Raji (cell line): ENCODE data around the gene CYREN.

ENCODE experiments used
- POLR2A ChIP-seq: IDR thresholded peaks from 2 replicates; pipeline ENCODE4 v1.6.1; 2011; ENCODE audit warnings: low read depth, low read length, control low read depth; ENCODE audit not compliant: insufficient read depth

Gene CYREN

DNA sequence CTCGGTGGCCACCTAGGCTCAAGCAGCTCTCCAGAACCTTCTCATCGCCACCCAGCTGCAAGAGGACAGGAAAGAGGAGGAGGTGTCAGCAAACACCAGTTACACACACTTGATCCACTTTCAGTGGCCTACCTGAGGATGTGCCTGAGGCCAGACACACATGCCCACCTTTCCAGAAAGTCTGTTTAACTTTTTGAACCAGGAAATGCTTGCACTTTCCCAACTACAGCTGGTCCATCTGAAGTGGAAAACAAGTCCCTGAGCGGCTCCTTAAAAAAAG lies 15.7 kb upstream of the CYREN start:
- no peak for TF ChIP-seq POLR2A

DNA sequence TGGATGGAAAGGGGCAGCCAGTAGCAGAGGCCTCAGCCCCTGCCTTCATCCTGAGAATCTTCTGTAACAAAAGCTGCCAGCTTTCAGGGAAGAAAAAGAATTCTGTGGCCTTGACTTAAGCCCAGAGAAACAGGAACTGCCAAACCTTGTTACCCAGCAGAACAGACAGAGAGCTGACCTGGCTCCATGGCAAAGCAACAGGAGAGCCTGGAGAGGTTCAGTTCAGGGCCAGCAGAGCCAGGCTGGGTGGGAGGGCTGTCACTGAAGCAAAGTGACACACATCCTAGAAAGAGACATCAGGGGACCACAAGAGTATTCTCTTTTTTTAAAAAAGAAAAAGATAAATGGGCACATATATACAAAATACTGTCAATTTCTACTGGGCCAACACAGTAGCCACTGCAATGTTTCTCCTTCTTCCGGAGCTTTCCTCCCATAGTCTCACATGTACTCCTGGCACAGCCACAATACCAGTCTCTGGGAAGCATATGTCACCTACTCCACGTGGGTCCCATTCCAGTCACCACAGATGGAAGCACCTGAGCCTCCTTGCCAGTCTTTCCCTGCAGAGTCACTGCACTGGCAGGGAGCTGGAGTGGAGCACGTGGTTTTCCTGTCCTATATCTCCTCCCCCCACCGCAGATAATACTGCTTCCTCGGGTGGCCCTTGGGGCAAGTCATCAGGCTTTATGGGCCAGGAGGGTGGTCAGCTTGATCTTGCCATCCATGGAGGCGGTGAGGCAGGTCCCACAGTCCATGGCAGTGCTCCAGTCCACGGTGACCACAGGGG lies 15.2 kb upstream of the CYREN start:
- no peak for TF ChIP-seq POLR2A

DNA sequence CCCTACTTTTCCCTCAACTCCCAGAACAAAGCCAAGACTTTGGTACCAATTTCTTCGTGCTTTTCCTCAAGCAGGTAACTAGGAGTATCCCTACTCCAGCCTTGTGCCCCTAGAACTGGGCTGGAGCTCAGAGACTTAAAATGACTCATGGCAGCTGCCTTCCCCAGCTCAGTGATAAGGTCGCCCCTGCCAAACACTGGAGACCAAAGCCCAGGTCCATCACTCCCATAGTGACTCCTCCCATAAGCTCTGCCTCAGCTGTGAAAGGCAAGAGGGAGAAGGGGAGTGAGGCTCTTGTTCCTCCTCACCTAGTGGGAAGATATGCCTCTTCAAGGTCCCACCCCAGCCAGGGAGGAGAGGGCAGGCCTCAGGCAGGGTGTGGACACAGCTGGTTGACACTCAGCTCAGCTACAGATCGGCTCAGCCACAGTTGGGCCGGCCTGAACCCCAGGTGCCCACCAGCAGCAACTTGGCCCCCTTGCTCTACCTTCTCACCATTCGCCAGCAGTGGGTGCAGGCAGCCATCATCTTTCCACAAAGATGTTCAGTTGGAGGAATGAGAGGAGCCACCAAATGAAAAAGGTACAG lies 13.8 kb upstream of the CYREN start:
- no peak for TF ChIP-seq POLR2A

DNA sequence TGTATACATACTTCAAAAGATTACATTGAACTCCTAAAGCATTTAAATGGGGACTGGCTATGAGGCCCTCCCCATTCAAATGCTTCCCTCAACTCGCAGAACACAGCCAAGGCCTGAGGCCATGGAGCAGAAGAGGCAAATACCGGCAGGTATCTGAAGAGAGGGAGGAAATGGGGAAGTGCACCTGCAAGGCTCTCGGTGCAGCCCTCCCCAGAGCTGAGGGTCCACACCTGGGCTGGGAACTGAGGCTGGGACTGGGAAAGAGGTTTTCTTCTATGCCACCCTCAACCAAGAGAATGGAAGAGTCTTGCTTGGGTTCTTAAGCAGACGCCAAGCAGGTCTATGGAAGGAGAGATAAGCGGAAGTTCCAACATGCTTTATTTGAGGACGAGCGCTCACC lies 13.0 kb upstream of the CYREN start:
- TF ChIP-seq POLR2A: no peak

DNA sequence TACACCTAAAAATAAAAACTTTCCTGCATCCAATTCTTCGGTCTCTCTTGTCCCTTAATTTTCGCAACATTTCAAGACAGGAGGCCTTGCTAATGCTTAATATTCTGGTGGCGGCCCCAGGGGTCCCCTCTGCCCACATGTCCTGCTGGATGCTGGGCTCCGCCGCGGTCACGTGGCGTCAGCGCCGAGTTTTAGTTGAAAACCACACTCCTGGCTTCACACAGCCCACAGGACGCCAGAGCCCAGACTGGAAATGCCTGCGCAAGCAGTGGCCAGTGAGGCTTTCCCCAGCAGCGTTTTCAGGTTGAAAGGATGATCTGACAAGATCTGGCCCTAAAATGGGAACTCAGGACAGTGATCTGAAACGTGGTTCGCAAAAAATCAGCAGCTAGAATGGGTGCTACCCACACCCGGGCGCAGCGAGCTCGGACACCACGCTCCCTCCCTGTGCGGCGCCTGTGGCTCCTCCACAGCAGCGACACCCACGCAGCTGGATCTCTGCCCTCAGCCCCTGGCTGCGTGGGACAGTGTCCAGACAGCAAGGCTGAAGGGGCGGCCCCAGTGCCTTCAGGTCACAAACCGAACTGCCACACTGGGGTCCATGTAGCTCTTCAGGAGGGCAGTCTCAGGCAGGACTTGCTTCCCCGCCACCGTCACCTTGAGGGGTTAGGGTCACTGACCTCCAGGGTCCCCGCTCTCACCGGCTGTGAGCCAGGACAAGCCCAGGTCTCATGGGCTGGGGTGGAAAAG lies 11.6 kb upstream of the CYREN start:
- no peak for TF ChIP-seq POLR2A

DNA sequence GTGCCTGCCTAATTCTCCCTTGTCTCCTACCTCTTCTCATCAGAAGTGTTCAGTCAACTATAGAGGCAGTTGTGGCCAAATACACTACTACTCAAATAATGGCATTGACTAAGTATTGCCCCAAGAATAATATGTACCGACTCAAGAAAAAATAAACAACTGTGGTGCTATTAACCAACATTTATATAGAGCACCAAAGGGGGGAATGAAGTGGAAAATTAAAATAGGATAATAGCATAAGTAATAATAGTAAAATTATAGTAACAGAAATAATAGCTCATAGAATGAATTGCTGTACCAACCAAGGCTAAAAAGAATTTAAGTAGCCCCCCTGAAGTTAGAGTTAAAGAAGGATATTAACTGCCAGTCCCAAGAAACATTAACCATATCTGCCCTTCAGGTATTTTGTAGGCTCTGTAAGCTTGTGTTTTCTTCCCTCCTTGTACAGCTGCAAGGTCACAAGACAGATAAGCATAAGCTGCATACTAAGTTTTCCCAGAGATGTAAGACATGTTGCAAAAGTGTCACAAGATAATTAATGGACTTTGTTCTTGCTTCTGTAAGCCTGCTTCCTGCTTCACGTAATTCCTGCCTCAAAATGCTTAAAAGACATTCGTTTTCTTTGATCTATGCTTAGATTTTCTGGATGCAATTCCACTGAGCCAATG lies 10.9 kb upstream of the CYREN start:
- no peak for TF ChIP-seq POLR2A

DNA sequence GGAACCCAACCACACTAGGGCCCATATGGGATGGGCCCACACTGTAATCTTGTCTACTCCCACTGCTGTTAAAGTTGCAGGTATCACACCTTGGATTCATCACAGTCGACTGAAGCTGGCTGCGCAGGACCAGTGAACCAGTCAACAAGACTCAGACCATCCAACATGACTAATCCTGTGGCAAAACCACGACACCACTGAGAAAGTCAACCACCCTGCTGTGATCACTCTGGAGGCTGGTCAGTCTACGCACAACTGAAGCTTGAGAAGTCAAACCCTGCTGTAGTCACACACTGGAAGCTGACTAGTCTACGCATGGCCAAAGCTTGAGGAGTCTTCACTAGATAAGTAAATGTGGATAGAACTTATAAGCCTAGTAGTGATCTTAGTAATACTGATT lies 9.6 kb upstream of the CYREN start:
- TF ChIP-seq POLR2A: no peak

DNA sequence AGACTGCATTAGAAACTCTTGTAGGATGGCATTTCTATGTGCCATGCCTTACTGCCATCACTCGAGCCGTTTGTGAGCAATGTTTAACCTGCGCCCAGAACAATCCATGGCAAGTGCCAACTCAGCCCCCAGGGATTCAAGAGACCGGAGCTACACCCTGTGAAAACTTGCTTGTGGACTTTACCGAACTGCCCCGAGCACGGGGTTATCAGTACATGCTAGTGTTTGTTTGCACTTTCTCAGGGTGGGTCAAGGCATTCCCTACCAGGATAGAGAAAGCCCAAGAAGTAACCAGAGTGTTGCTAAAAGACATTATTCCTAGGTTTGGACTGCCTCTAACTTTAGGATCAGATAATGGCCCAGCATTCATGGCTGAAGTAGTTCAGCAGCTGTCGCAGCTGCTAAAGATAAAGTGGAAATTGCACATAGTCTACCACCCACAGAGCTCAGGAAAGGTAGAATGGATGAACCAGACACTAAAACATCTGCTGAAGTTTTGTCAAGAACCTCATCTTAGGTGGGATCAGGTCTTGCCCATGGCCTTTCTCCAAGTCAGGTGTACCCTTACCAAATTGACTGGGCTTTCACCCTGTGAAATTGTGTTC lies 8.9 kb upstream of the CYREN start:
- no peak for TF ChIP-seq POLR2A

DNA sequence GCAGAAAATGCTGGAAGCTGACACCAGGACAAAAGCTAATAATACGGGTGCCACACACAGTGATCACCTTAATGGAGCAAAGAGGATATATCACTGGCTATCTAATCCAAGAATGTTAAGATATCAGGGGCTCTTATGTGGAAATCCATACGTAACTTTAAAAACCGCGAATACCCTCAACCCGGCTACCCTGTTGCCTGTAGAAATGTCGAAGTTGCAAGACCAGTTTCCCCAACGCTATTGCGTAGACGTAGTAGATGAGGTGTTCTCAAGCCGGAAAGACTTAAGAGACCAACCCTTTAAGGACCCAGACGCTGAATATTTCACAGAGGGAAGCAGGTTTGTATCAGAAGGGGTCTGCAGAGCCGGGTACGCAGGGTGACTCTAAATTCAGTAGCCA lies 7.9 kb upstream of the CYREN start:
- no peak for TF ChIP-seq POLR2A

DNA sequence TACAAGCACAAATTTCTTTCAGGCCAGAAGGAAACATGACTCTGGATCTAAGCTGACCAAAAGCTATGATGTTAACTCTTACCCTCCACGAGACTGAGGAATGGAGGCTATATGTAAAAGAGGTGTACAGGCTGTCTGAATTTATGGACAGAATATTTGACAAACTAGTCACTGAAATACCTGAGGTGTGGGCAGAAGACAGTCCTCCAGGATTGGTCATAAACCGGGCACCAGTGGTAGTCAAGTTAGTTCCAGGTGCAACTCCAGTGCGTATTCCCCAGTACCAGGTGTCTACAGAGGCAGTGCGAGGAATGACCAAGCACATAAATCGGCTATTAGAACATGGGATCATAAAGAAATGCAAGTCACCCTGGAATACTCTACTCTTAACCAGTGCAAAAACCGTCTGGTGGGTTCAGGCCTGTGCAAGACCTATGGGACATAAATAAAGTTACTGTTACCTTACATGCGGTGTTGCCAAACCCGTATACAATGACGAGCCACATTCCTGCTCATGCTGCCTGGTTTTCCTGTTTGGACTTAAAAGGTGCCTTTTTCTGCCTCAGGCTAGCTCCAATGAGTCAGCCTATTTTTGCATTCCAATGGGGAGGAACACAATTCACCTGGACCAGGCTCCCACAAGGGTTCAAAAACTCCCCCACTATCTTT lies 6.7 kb upstream of the CYREN start:
- no peak for TF ChIP-seq POLR2A

DNA sequence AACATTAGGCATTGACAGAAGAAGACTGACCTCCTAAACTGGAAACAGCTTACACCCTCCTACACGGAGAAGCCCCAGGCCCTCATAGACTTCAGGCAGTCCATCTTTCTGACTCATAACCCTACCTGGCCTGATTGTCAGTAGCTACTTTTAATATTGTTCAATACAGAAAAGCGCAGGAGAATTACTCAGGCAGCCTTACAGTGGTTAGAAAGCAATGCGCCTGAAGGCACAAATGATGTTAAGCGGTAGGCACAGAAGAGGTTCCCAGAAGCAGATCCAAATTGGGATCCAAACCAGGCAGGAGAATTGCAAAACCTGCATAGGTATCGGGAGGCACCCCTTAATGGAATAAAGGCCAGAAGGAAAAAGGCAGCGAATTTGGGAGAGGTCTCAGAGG lies 5.4 kb upstream of the CYREN start:
- TF ChIP-seq POLR2A: no peak

DNA sequence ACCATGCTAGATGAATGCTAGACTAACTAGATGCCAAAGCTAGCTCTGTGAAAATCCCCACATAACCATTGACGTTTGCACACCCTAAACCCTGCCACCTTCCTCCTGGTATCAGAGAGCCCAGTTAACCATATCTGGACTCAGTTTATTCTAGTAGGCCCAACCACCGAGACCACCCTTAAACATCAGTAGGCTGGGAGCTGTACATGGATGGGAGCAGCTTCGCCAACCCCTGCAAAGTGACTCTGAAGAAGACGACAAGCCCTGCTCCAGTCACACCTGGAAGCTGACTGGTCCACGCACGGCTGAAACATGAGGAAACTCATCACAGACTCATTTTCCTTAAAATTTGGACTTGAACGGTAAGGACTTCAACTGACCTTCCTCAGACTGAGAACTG lies 4.4 kb upstream of the CYREN start:
- no peak for TF ChIP-seq POLR2A

DNA sequence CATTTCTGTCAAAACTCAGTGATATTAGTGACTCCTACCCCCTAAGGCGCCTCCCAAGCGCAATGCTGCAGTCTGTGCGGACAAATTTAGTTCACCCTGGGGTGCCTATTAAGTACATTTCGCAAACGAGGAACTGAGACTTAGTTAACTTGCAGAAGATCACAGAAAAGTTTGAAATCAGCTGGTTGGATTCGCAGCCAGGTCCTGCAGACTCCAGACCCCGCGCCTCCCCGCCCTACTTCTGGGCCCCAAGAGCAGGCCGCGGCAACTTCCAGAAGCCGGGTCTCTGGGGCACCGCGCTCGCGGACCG lies 588 bp downstream of the CYREN start:
- TF ChIP-seq POLR2A: no peak

DNA sequence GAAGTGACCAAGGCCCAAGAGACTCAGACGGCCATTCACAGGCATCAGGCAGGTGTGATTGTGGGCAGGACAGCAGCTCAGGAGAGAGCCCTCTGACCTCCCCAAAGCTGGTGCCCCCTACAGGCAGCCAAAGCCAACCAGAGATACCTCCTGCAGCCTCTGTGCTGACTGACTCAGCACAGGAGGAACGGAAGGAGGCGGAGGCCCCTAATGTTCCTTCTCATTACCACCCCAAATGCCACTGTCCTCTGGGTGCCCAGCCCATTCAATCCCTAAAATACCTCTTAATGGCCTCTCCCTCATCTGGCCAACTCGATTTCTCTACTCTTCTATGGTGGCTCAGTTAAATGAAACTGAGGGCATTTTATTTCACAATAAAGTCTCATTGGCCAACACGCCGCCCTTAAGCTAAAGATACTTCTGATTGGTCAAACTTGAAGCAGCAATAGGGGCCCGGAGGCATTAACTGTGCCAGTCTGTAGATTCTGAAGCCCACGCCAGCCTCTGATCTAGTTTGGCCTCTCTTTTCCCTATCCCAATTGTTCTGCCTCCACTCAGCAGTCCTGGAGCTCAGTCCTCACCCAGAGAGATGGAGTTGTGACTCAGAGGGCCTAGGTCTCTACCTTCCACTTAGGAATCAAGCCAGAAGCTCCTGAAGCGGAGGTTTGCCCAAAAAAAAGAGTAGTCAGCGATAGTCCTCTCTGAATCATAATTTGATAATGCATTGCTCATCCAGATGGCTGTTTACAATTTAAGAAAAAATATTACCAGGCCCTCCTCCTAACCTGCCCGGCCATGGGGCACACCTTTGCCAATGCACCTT lies 1.2 kb downstream of the CYREN start:
- TF ChIP-seq POLR2A: peak; percentile 26; the same call in 1 of the 2 replicates
